Liver (tissue), 9 donors: ENCODE data around the gene PCNT. TPM values are rescaled to one million over a fixed set of nuclear protein-coding genes. Genes with fewer than 3 reads are reported as not detected.

Experiments used
- DNase-seq: peaks from one replicate; pipeline ENCODE4 v3.0.0-alpha.2; 2017; ENCODE audit warnings: low spot score
- H3K27ac ChIP-seq, 2 donors: one replicate each; pipeline ENCODE4 v1.7.0; 2013; ENCODE audit warnings: inconsistent platforms in 2 of 2, low read length in 2 of 2, control low read depth in 1 of 2, low read depth in 1 of 2, mild to moderate bottlenecking in 1 of 2
- H3K27me3 ChIP-seq, 4 donors: one replicate each; pipeline versions ENCODE4 v1.6.1 to v1.7.0; 2013; ENCODE audit warnings: low read length in 3 of 4, inconsistent platforms in 1 of 4, mild to moderate bottlenecking in 1 of 4, moderate library complexity in 1 of 4; ENCODE audit not compliant: control insufficient read depth in 4 of 4, insufficient read depth in 4 of 4
- H3K36me3 ChIP-seq, 4 donors: one replicate each; pipeline versions ENCODE4 v1.6.1 to v1.7.0; 2013; ENCODE audit warnings: low read length in 3 of 4, mild to moderate bottlenecking in 3 of 4, low read depth in 1 of 4, moderate library complexity in 1 of 4; ENCODE audit not compliant: control insufficient read depth in 4 of 4, insufficient read depth in 3 of 4
- H3K4me1 ChIP-seq, 4 donors: one replicate each; pipeline versions ENCODE4 v1.6.1 to v1.7.0; 2013; ENCODE audit warnings: low read length in 3 of 4, mild to moderate bottlenecking in 3 of 4, moderate library complexity in 1 of 4; ENCODE audit not compliant: control insufficient read depth in 4 of 4, insufficient read depth in 4 of 4
- H3K4me3 ChIP-seq, 3 donors: one replicate each; pipeline versions ENCODE4 v1.6.1 to v1.7.0; 2013; ENCODE audit warnings: low read length in 3 of 3, control low read depth in 1 of 3, low read depth in 1 of 3, mild to moderate bottlenecking in 1 of 3
- H3K9ac ChIP-seq, 2 donors: one replicate each; pipeline ENCODE4 v1.7.0; 2013; ENCODE audit warnings: low read length in 2 of 2, mild to moderate bottlenecking in 2 of 2, moderate library complexity in 2 of 2, control low read depth in 1 of 2, low read depth in 1 of 2
- H3K9me3 ChIP-seq, 4 donors: one replicate each; pipeline versions ENCODE4 v1.6.1 to v1.7.0; 2013; ENCODE audit warnings: low read length in 3 of 4; ENCODE audit not compliant: control insufficient read depth in 4 of 4
- EGR1 ChIP-seq, 2 donors: IDR thresholded peaks; 2 replicates each; pipeline ENCODE4 v1.6.1; 2016 to 2018; ENCODE audit warnings: antibody characterized with exemption in 2 of 2, low read depth in 2 of 2
- FOXA1 ChIP-seq: IDR thresholded peaks from 2 replicates; pipeline ENCODE4 v1.6.1; 2016; ENCODE audit warnings: antibody characterized with exemption
- FOXA2 ChIP-seq: IDR thresholded peaks from 2 replicates; pipeline ENCODE4 v1.6.1; 2016; ENCODE audit warnings: antibody characterized with exemption
- GABPA ChIP-seq, 2 donors: IDR thresholded peaks in 1 of 2; conservative IDR thresholded peaks in 1 of 2; 2 replicates each; pipeline ENCODE4 v1.6.1; 2016; ENCODE audit warnings: antibody characterized with exemption in 2 of 2, mild to moderate bottlenecking in 1 of 2, moderate library complexity in 1 of 2
- HNF4A ChIP-seq, 2 donors: conservative IDR thresholded peaks; 2 replicates each; pipeline ENCODE4 v1.6.1; 2016; ENCODE audit warnings: antibody characterized with exemption in 2 of 2, mild to moderate bottlenecking in 2 of 2
- HNF4G ChIP-seq: IDR thresholded peaks from 2 replicates; pipeline ENCODE4 v1.6.1; 2016; ENCODE audit warnings: antibody characterized with exemption
- JUND ChIP-seq, 2 donors: IDR thresholded peaks; 2 replicates each; pipeline ENCODE4 v1.6.1; 2016; ENCODE audit warnings: antibody characterized with exemption in 2 of 2
- NR2F2 ChIP-seq: IDR thresholded peaks from 2 replicates; pipeline ENCODE4 v1.6.1; 2016; ENCODE audit warnings: antibody characterized with exemption
- RAD21 ChIP-seq, 2 donors: IDR thresholded peaks; 2 replicates each; pipeline ENCODE4 v1.6.1; 2016; ENCODE audit warnings: antibody characterized with exemption in 2 of 2, mild to moderate bottlenecking in 2 of 2
- RXRA ChIP-seq, 2 donors: IDR thresholded peaks; 2 replicates each; pipeline ENCODE4 v1.6.1; 2017 to 2018; ENCODE audit warnings: antibody characterized with exemption in 2 of 2, mild to moderate bottlenecking in 1 of 2
- SP1 ChIP-seq: IDR thresholded peaks from 2 replicates; pipeline ENCODE4 v1.6.1; 2018; ENCODE audit warnings: antibody characterized with exemption, mild to moderate bottlenecking
- TAF1 ChIP-seq: conservative IDR thresholded peaks from 2 replicates; pipeline ENCODE4 v1.6.1; 2016; ENCODE audit warnings: antibody characterized with exemption, mild to moderate bottlenecking
- WGBS: extraction: QIAGEN DNeasy Blood & Tissue Kit; methylation state at CpG from one replicate; pipeline ENCODE4 v1.1.7; 2013; 5-methylcytosine and 5-hydroxymethylcytosine counted together
- polyA plus RNA-seq, 2 donors: library from polyadenylated mRNA; stranded (reverse) in 1 of 2; unstranded in 1 of 2; fragments of 200-250 nt in 1 of 2; fragments of >200 nt in 1 of 2; fragmentation: Nextera tagmentation in 1 of 2; extraction: Ambion mirVana in 1 of 2; gene quantifications; one replicate each; pipeline versions ENCODE4 v1.2.1 to v1.2.3, GENCODE V29; 2013 to 2015
- total RNA-seq, 2 donors: library from RNA; depleted of rRNA; stranded (reverse); fragments of >200 nt; gene quantifications; one replicate each; pipeline ENCODE4 v1.2.3, GENCODE V29; 2014
- TF ChIP-seq, protein P1 (sequence below): IDR thresholded peaks from 2 replicates; pipeline ENCODE4 v1.6.1; 2016; ENCODE audit warnings: antibody characterized with exemption
- TF ChIP-seq, protein P2 (sequence below): fragments of 150-350 bp; IDR thresholded peaks from 2 replicates; pipeline ENCODE4 v1.5.1; 2017; ENCODE audit warnings: improper control_type of control experiment, low read depth, low read length; ENCODE audit not compliant: missing input control
- TF ChIP-seq, protein P3 (sequence below): IDR thresholded peaks from 2 replicates; pipeline ENCODE4 v1.6.1; 2016; ENCODE audit warnings: antibody characterized with exemption
- TF ChIP-seq, protein P4 (sequence below): IDR thresholded peaks from 2 replicates; pipeline ENCODE4 v1.6.1; 2016; ENCODE audit warnings: antibody characterized with exemption
- TF ChIP-seq, protein P5 (sequence below): IDR thresholded peaks from 2 replicates; pipeline ENCODE4 v1.6.1; 2016; ENCODE audit warnings: antibody characterized with exemption, mild to moderate bottlenecking
- donor health status: healthy.
- donor health status: healthy.
- donor health status: healthy.
- donor health status: healthy.
- donor health status: healthy.

The PCNT gene
- total and polyA plus RNA-seq, 4 donors: 6.7 to 36.8 (median 15.2) TPM

DNA sequence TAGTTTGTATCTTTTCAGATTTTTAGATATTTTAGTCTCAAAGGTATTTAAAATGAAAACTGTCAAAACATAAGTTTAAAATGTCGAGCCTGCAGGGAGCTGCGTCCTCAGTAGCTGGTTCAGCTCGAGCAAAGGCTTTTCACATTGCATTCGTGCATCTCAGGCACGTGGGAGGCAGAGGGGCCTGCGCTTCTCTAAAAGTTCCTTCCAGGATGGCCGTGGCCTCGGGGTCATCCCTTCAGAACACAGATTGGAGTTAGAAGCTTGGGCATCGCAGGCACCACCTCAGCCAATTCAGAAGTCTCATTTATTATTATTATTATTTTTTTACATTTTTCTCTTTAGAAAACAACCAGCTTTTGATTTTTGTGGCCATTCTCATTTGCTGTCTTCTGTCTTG is 67.8 kb downstream of the PCNT start:
- TF ChIP-seq EGR1 (IDR thresholded peaks at IDR 0.05; ENCODE audit: low read depth in 2 of 2) (no peak), TAF1 (no peak), HNF4A (conservative IDR thresholded peaks at IDR 0.05) (no peak), JUND (IDR thresholded peaks at IDR 0.05) (no peak), FOXA2 (no peak), GABPA (IDR thresholded peaks at IDR 0.05 in 1 of 2, conservative IDR thresholded peaks at IDR 0.05 in 1 of 2) (no peak), RXRA (IDR thresholded peaks at IDR 0.05) (no peak), NR2F2 (no peak), FOXA1 (no peak), HNF4G (no peak), SP1 (no peak)
- TF ChIP-seq, protein P1, sequence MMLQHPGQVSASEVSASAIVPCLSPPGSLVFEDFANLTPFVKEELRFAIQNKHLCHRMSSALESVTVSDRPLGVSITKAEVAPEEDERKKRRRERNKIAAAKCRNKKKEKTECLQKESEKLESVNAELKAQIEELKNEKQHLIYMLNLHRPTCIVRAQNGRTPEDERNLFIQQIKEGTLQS: no peak
- TF ChIP-seq, protein P2, sequence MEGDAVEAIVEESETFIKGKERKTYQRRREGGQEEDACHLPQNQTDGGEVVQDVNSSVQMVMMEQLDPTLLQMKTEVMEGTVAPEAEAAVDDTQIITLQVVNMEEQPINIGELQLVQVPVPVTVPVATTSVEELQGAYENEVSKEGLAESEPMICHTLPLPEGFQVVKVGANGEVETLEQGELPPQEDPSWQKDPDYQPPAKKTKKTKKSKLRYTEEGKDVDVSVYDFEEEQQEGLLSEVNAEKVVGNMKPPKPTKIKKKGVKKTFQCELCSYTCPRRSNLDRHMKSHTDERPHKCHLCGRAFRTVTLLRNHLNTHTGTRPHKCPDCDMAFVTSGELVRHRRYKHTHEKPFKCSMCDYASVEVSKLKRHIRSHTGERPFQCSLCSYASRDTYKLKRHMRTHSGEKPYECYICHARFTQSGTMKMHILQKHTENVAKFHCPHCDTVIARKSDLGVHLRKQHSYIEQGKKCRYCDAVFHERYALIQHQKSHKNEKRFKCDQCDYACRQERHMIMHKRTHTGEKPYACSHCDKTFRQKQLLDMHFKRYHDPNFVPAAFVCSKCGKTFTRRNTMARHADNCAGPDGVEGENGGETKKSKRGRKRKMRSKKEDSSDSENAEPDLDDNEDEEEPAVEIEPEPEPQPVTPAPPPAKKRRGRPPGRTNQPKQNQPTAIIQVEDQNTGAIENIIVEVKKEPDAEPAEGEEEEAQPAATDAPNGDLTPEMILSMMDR: no peak
- TF ChIP-seq, protein P3, sequence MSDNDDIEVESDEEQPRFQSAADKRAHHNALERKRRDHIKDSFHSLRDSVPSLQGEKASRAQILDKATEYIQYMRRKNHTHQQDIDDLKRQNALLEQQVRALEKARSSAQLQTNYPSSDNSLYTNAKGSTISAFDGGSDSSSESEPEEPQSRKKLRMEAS: no peak
- TF ChIP-seq, protein P4, sequence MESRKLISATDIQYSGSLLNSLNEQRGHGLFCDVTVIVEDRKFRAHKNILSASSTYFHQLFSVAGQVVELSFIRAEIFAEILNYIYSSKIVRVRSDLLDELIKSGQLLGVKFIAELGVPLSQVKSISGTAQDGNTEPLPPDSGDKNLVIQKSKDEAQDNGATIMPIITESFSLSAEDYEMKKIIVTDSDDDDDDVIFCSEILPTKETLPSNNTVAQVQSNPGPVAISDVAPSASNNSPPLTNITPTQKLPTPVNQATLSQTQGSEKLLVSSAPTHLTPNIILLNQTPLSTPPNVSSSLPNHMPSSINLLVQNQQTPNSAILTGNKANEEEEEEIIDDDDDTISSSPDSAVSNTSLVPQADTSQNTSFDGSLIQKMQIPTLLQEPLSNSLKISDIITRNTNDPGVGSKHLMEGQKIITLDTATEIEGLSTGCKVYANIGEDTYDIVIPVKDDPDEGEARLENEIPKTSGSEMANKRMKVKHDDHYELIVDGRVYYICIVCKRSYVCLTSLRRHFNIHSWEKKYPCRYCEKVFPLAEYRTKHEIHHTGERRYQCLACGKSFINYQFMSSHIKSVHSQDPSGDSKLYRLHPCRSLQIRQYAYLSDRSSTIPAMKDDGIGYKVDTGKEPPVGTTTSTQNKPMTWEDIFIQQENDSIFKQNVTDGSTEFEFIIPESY: no peak
- TF ChIP-seq, protein P5, sequence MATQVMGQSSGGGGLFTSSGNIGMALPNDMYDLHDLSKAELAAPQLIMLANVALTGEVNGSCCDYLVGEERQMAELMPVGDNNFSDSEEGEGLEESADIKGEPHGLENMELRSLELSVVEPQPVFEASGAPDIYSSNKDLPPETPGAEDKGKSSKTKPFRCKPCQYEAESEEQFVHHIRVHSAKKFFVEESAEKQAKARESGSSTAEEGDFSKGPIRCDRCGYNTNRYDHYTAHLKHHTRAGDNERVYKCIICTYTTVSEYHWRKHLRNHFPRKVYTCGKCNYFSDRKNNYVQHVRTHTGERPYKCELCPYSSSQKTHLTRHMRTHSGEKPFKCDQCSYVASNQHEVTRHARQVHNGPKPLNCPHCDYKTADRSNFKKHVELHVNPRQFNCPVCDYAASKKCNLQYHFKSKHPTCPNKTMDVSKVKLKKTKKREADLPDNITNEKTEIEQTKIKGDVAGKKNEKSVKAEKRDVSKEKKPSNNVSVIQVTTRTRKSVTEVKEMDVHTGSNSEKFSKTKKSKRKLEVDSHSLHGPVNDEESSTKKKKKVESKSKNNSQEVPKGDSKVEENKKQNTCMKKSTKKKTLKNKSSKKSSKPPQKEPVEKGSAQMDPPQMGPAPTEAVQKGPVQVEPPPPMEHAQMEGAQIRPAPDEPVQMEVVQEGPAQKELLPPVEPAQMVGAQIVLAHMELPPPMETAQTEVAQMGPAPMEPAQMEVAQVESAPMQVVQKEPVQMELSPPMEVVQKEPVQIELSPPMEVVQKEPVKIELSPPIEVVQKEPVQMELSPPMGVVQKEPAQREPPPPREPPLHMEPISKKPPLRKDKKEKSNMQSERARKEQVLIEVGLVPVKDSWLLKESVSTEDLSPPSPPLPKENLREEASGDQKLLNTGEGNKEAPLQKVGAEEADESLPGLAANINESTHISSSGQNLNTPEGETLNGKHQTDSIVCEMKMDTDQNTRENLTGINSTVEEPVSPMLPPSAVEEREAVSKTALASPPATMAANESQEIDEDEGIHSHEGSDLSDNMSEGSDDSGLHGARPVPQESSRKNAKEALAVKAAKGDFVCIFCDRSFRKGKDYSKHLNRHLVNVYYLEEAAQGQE: no peak
- Histone ChIP-seq H3K27me3 (no peaks in the 10 kb centered on the region), H3K4me3 (no peak overlapping the region), H3K9ac (no peak overlapping the region), H3K4me1 (peaks cover 0 to 25% (median 15%) of the 10 kb centered on the region in 4 donors), H3K27ac (no peak overlapping the region), H3K9me3 (no peaks in the 10 kb centered on the region), H3K36me3 (peaks cover under 1 to 17% (median 6%) of the 10 kb centered on the region in 4 donors)
- no peak for DNase-seq
- 97% methylated on average over 9 of the region's 9 CpGs for WGBS

DNA sequence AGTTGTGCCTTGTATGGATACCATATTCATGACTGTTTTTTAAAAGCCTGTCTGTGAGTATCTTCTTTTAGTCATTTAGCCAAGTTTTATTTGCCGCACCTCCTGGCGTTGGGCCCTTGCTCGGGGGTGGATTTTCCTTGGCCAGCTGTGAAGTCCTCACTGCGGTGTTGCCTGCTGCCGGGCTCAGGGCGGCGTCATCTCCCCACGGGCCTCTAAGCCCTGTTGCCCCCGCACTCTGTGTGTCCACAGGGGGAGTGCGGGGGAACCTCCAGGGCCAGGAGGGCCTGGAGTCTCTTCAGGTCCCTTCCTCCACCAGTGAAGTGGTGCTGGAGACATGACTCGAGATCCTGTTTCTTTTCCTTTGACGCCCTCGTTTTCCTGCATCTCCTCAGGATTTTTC is 69.0 kb downstream of the PCNT start:
- Histone ChIP-seq H3K36me3 (peaks cover 4 to 28% (median 8%) of the 10 kb centered on the region in 4 donors), H3K27ac (peak overlapping the region; percentile 97), H3K4me3 (no peak overlapping the region), H3K9ac (no peak overlapping the region), H3K27me3 (no peaks in the 10 kb centered on the region), H3K9me3 (no peaks in the 10 kb centered on the region), H3K4me1 (peaks cover 0 to 25% (median 15%) of the 10 kb centered on the region in 4 donors)
- 62% methylated on average over 13 of the region's 13 CpGs for WGBS
- TF ChIP-seq TAF1 (no peak), RXRA (IDR thresholded peaks at IDR 0.05) (no peak), RAD21 (IDR thresholded peaks at IDR 0.05) (no peak), FOXA1 (no peak), HNF4G (no peak), SP1 (no peak), JUND (IDR thresholded peaks at IDR 0.05) (no peak), EGR1 (IDR thresholded peaks at IDR 0.05; ENCODE audit: low read depth in 2 of 2) (no peak), NR2F2 (no peak), HNF4A (conservative IDR thresholded peaks at IDR 0.05) (no peak), GABPA (IDR thresholded peaks at IDR 0.05 in 1 of 2, conservative IDR thresholded peaks at IDR 0.05 in 1 of 2) (no peak), FOXA2 (no peak)
- TF ChIP-seq, protein P3: no peak
- TF ChIP-seq, protein P4: no peak
- TF ChIP-seq, protein P2: no peak
- no peak for DNase-seq
